ENCODE measurements around the gene NLRP6.

Gene NLRP6

DNA sequence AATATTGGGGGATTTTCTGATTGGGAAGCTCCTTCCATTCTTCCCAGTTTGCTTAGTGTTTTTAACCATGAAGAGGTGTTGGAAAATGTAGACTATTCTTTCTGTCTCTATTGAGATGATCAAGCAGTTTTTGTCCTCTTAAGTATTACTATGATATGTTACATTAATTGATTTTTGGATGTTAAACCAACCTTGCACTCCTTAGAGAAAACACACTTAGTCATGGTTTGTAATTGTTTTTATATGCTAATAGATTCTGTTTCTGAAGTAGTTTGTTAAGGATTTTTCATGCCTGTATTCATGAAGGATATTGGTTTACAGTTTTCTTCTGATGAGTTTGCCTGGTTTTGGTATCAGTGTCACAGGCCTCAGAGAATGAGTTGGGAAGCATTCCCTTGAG, 2.0 kb upstream of the NLRP6 start:
- H3K4me3 ChIP-seq (ENCODE audit: control insufficient read depth, low read depth, low read length): no peak overlapping the region
- DNase-seq (ENCODE audit: low read depth): no peak
- TF ChIP-seq, protein P1, sequence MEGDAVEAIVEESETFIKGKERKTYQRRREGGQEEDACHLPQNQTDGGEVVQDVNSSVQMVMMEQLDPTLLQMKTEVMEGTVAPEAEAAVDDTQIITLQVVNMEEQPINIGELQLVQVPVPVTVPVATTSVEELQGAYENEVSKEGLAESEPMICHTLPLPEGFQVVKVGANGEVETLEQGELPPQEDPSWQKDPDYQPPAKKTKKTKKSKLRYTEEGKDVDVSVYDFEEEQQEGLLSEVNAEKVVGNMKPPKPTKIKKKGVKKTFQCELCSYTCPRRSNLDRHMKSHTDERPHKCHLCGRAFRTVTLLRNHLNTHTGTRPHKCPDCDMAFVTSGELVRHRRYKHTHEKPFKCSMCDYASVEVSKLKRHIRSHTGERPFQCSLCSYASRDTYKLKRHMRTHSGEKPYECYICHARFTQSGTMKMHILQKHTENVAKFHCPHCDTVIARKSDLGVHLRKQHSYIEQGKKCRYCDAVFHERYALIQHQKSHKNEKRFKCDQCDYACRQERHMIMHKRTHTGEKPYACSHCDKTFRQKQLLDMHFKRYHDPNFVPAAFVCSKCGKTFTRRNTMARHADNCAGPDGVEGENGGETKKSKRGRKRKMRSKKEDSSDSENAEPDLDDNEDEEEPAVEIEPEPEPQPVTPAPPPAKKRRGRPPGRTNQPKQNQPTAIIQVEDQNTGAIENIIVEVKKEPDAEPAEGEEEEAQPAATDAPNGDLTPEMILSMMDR (conservative IDR thresholded peaks at IDR 0.05; ENCODE audit: control insufficient read depth, insufficient read depth, low read depth, low read length): no peak

- TF ChIP-seq, protein P1 (conservative IDR thresholded peaks at IDR 0.05; ENCODE audit: control insufficient read depth, insufficient read depth, low read depth, low read length): no peak
- no peak for DNase-seq (ENCODE audit: low read depth)
- no peak overlapping the region for H3K4me3 ChIP-seq (ENCODE audit: control insufficient read depth, low read depth, low read length)
Observed at GRCh38 chr11:279040-279965, 1.1 kb downstream of the NLRP6 start.

DNA sequence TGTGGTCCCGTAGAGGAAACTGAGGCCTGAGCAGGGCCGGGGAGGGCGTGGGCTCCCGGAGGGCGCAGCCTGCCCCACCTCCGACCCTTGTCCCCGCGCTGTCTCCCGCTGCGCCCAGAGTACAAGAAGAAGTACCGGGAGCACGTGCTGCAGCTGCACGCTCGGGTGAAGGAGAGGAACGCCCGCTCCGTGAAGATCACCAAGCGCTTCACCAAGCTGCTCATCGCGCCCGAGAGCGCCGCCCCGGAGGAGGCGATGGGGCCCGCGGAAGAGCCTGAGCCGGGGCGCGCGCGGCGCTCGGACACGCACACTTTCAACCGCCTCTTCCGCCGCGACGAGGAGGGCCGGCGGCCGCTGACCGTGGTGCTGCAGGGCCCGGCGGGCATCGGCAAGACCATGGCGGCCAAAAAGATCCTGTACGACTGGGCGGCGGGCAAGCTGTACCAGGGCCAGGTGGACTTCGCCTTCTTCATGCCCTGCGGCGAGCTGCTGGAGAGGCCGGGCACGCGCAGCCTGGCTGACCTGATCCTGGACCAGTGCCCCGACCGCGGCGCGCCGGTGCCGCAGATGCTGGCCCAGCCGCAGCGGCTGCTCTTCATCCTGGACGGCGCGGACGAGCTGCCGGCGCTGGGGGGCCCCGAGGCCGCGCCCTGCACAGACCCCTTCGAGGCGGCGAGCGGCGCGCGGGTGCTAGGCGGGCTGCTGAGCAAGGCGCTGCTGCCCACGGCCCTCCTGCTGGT, 1.9 kb downstream of the NLRP6 start:
- no peak overlapping the region for H3K4me3 ChIP-seq (ENCODE audit: control insufficient read depth, low read depth, low read length)
- TF ChIP-seq, protein P1 (conservative IDR thresholded peaks at IDR 0.05; ENCODE audit: control insufficient read depth, insufficient read depth, low read depth, low read length): no peak
- DNase-seq (ENCODE audit: low read depth): peak; percentile 9

GRCh38 chr11:280706-281485, 2.7 kb downstream of the NLRP6 start:
- TF ChIP-seq, protein P1 (conservative IDR thresholded peaks at IDR 0.05; ENCODE audit: control insufficient read depth, insufficient read depth, low read depth, low read length): no peak
- no peak for DNase-seq (ENCODE audit: low read depth)
- no peak overlapping the region for H3K4me3 ChIP-seq (ENCODE audit: control insufficient read depth, low read depth, low read length)

- DNase-seq (ENCODE audit: low read depth): no peak
- TF ChIP-seq, protein P1 (conservative IDR thresholded peaks at IDR 0.05; ENCODE audit: control insufficient read depth, insufficient read depth, low read depth, low read length): no peak
- no peak overlapping the region for H3K4me3 ChIP-seq (ENCODE audit: control insufficient read depth, low read depth, low read length)
Observed at GRCh38 chr11:281486-282161, 3.4 kb downstream of the NLRP6 start.

GRCh38 chr11:282171-282570, 4.0 kb downstream of the NLRP6 start:
- H3K4me3 ChIP-seq (ENCODE audit: control insufficient read depth, low read depth, low read length): no peak overlapping the region
- TF ChIP-seq, protein P1 (conservative IDR thresholded peaks at IDR 0.05; ENCODE audit: control insufficient read depth, insufficient read depth, low read depth, low read length): no peak
- no peak for DNase-seq (ENCODE audit: low read depth)
